ENCODE results near the gene EPHA2. TPM values are rescaled to one million over a fixed set of nuclear protein-coding genes. Genes with fewer than 3 reads are reported as not detected.

EPHA2 gene
- polyA plus RNA-seq, 1 of the 3 experiments (the other 2 are of a cell fraction): 126 TPM

GRCh38 chr1:16077406-16078245 is 78.2 kb downstream of the EPHA2 start:
- Histone ChIP-seq H3K4me1 (ENCODE audit: control insufficient read depth in 1 of 2, insufficient read depth in 2 of 2, low read depth in 1 of 2, low read length in 1 of 2) (peaks cover 15 to 26% of the 10 kb centered on the region in 2 experiments; a peak in 3 of 4 replicates), H4K20me1 (ENCODE audit: insufficient read depth) (no peaks in the 10 kb centered on the region), H3K27me3 (ENCODE audit: insufficient read depth) (no peaks in the 10 kb centered on the region), H2AFZ (ENCODE audit: low read depth) (no peak overlapping the region), H3F3A (replicated peaks; ENCODE audit: insufficient read depth) (peaks cover 29% of the 10 kb centered on the region), H3K79me2 (ENCODE audit: insufficient read depth) (no peaks in the 10 kb centered on the region), H3K27ac (ENCODE audit: low read depth in 2 of 2, low read length in 1 of 2) (no peak overlapping the region), H3K36me3 (replicated peaks in 1 of 2; ENCODE audit: control insufficient read depth in 1 of 2, insufficient read depth in 2 of 2, low read length in 1 of 2) (no peaks in the 10 kb centered on the region), H3K9me3 (no peaks in the 10 kb centered on the region), H3K9ac (no peak overlapping the region), H3K9me2 (no peaks in the 10 kb centered on the region), H3K4me3 (ENCODE audit: low read depth in 2 of 2, low read length in 1 of 2) (no peak overlapping the region), H3K4me2 (no peak overlapping the region)
- TF ChIP-seq EP300 (IDR thresholded peaks at IDR 0.05; ENCODE audit: borderline replicate concordance in 1 of 2, low read depth in 1 of 2, low read length in 1 of 2) (no peak), YY1 (IDR thresholded peaks at IDR 0.05; ENCODE audit: low read depth) (no peak), RFX5 (IDR thresholded peaks at IDR 0.05; ENCODE audit: low read length) (no peak), JUND (IDR thresholded peaks at IDR 0.05) (no peak), FOXM1 (IDR thresholded peaks at IDR 0.05; ENCODE audit: low read depth) (no peak), CTCF (IDR thresholded peaks at IDR 0.05) (no peak), TCF12 (IDR thresholded peaks at IDR 0.05) (no peak), RXRA (IDR thresholded peaks at IDR 0.05; ENCODE audit: borderline replicate concordance, low read depth) (no peak), SMC3 (IDR thresholded peaks at IDR 0.05; ENCODE audit: low read depth, low read length) (no peak), TAF1 (IDR thresholded peaks at IDR 0.05; ENCODE audit: borderline replicate concordance, low read depth, low read length) (no peak), NFIC (IDR thresholded peaks at IDR 0.05; ENCODE audit: borderline replicate concordance) (no peak), POLR2AphosphoS5 (IDR thresholded peaks at IDR 0.05; ENCODE audit: low read depth, low read length) (no peak), MEF2A (IDR thresholded peaks at IDR 0.05; ENCODE audit: borderline replicate concordance, low read depth) (no peak), RCOR1 (IDR thresholded peaks at IDR 0.05; ENCODE audit: low read length) (no peak), RAD21 (IDR thresholded peaks at IDR 0.05; ENCODE audit: low read length) (no peak), ELF1 (IDR thresholded peaks at IDR 0.05) (no peak), MAX (IDR thresholded peaks at IDR 0.05; ENCODE audit: low read depth) (no peak), USF1 (IDR thresholded peaks at IDR 0.05; ENCODE audit: borderline replicate concordance, low read depth) (no peak), GATA2 (CRISPR knock-in tag; IDR thresholded peaks at IDR 0.05) (no peak), TEAD4 (IDR thresholded peaks at IDR 0.05; ENCODE audit: borderline replicate concordance, insufficient read depth) (no peak)
- POLR2A ChIA-PET: interaction anchor here (2.1 kb wide), 1 partner anchor 112 kb away, joined by 12 read pairs; no protein-coding TSS in a partner anchor
- CTCF ChIA-PET: interaction anchor here (0.6 to 12.3 kb wide), 32 partner anchors 10 to 288 kb away, joined by 3 to 513 read pairs (median 9); partner anchors contain the start of genes CPLANE2, EPHA2, FBXO42 and HSPB7
- DNase-seq: no peak
- 88% methylated on average over 11 of the region's 12 CpGs for whole genome bisulfite sequencing (ENCODE audit: low lambda C conversion rate)
